Cardiac muscle cell (in vitro differentiated cells and primary cell): ENCODE measurements around the gene KASH5. TPM values are rescaled to one million over a fixed set of nuclear protein-coding genes. Genes with fewer than 3 reads are reported as not detected.
A peak's percentile ranks its signal among the peaks of the same experiment; 100 is the strongest.
"Not testable (repeated sequence)": the region's sequence is repeated elsewhere in the genome, so short reads cannot be mapped to it uniquely, and the experiment has no call there.

ENCODE experiments used
- DNase-seq, 2 donors: peaks; one replicate each; pipeline versions ENCODE4 v3.0.0 to v3.0.0-alpha.2; 2010 to 2017; ENCODE audit warnings: low read depth in 1 of 2, low spot score in 1 of 2
- H3K27ac ChIP-seq: fragments of 200-600 bp; sonication (generic); 2 replicates; pipeline ENCODE4 v1.5.1; 2016
- H3K27me3 ChIP-seq: fragments of 200-600 bp; sonication (generic); 2 replicates; pipeline ENCODE4 v1.6.0; 2016; ENCODE audit warnings: control low read depth
- H3K36me3 ChIP-seq: fragments of 200-600 bp; sonication (generic); 2 replicates; pipeline ENCODE4 v1.5.1; 2016; ENCODE audit warnings: control low read depth
- H3K4me1 ChIP-seq: fragments of 200-600 bp; sonication (generic); 2 replicates; pipeline ENCODE4 v1.8.1; 2017; ENCODE audit warnings: low read depth, mild to moderate bottlenecking, mixed run types
- H3K4me3 ChIP-seq: fragments of 200-600 bp; sonication (generic); 2 replicates; pipeline ENCODE4 v1.5.1; 2016; ENCODE audit warnings: mild to moderate bottlenecking
- H3K9me3 ChIP-seq: fragments of 200-600 bp; sonication (generic); 2 replicates; pipeline ENCODE4 v1.5.1; 2017; ENCODE audit warnings: low read depth, mild to moderate bottlenecking, control low read depth
- CTCF ChIP-seq: IDR thresholded peaks from 2 replicates; pipeline ENCODE4 v1.5.1; 2012; ENCODE audit warnings: low read depth, mild to moderate bottlenecking, low read length
- polyA plus RNA-seq: library from polyadenylated mRNA; unstranded; fragments of >200 nt; fragmentation: Nextera tagmentation; extraction: Ambion mirVana; gene quantifications from 2 replicates; pipeline ENCODE4 v1.2.1, GENCODE V29; 2016
- total RNA-seq: library from RNA; depleted of rRNA; stranded (reverse); fragments of >200 nt; gene quantifications from 2 replicates; pipeline ENCODE4 v1.2.3, GENCODE V29; 2016

The KASH5 gene
- total and polyA plus RNA-seq, 2 experiments from 2014 or later = 0.27 TPM; not detected in 1

DNA sequence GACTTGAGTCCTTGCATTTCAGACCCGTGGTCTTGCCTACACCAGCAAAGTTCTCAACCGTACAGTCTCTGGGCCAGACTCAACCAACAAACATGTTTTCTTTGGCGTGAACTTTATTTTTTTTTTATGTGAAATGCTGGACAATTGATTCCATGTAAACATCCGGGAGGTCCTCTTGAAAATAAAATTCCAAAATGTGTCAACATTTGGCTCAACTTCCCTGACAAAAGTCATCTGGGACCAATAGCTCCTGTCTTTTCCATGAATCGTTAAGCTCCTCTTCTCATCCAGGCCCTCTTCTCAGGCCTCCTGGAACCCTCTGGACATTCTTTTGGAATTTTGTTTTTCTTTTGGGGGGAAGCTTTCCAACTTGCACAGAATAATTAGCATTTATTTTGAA, 67.7 kb downstream of the KASH5 start:
- Histone ChIP-seq H3K4me1 (peaks cover 2% of the 10 kb centered on the region), H3K27ac (no peak overlapping the region), H3K36me3 (peaks cover 3% of the 10 kb centered on the region), H3K9me3 (no peaks in the 10 kb centered on the region), H3K4me3 (no peak overlapping the region), H3K27me3 (no peaks in the 10 kb centered on the region)
- TF ChIP-seq CTCF = no peak
- no peak for DNase-seq

DNA sequence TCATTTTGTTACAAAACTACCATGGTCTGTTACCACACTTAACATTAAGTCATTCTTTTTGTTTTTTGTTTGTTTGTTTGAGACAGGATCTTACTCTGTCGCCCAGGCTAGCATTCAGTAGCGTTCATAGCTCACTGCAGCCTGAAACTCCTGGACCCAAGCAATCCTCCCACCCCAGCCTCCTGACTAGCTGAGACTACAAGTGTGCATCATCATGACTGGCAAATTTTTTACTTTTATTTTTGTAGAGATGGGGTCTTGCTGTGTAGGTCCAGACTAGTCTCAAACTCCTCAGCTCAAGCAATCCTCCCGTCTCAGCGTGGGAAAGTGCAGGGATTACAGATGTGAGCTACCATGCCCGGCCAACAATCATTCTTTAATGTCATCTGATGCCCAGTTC, 68.3 kb downstream of the KASH5 start:
- Histone ChIP-seq H3K27ac (no peak overlapping the region), H3K4me1 (peaks cover 2% of the 10 kb centered on the region), H3K4me3 (no peak overlapping the region), H3K27me3 (no peaks in the 10 kb centered on the region), H3K36me3 (peaks cover 3% of the 10 kb centered on the region), H3K9me3 (no peaks in the 10 kb centered on the region)
- peak in 1 of 2 donors; percentile 13 for DNase-seq
- TF ChIP-seq CTCF = no peak

DNA sequence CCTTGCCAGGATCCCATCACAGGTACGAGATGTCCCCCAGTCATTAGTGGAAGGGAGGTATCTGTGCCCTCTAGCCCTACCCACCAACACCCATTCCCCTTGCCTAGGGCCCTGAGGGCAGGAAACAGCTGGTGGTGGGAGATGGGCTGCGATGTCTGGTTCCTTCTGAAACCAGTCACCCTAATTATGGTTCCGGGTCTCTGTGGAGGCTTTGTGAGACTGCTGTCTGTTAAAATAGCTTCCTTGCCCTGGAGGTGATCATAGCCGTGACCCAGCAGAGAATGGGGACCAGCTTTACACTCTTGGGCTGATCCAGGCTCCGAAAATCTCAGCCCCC, 70.5 kb downstream of the KASH5 start:
- no peak for DNase-seq
- Histone ChIP-seq H3K9me3 (no peaks in the 10 kb centered on the region), H3K36me3 (peaks cover 3% of the 10 kb centered on the region), H3K27me3 (no peaks in the 10 kb centered on the region), H3K4me1 (peaks cover 2% of the 10 kb centered on the region), H3K4me3 (no peak overlapping the region), H3K27ac (no peak overlapping the region)
- no peak for TF ChIP-seq CTCF

DNA sequence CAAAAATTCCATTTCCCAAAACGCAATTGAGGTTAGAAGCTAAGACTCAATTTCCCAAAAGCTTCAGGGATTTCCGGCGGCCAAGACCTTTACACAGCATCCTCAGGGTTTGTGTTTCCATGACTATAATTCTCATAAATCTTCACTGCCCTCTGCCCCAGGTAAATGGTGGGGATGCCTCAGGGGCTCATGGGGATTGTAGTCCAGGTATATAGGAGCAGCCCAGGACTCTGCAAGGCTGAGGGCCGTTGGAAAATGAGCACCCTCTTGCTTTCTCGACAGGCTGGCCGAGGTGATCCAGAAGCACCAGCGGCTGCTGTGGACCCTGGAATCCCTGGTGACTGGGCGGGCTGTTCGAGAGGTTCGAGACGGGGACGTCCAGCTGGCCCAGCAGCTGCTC, 71.3 kb downstream of the KASH5 start:
- Histone ChIP-seq H3K27me3 (no peaks in the 10 kb centered on the region), H3K36me3 (peaks cover 3% of the 10 kb centered on the region), H3K4me3 (no peak overlapping the region), H3K27ac (no peak overlapping the region), H3K9me3 (no peaks in the 10 kb centered on the region), H3K4me1 (no peaks in the 10 kb centered on the region)
- no peak for TF ChIP-seq CTCF
- DNase-seq = no peak

DNA sequence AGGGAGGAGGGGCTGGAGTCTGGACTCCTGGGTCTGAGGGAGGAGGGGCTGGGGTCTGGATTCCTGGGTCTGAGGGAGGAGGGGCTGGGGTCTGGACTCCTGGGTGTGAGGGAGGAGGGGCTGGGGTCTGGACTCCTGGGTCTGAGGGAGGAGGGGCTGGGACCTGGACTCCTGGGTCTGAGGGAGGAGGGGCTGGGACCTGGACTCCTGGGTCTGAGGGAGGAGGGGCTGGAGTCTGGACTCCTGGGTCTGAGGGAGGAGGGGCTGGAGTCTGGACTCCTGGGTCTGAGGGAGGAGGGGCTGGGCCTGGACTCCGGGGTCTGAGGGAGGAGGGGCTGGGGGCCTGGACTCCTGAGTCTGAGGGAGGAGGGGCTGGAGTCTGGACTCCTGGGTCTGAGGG, 73.1 kb downstream of the KASH5 start:
- H3K27me3 ChIP-seq, H3K4me3 ChIP-seq, H3K4me1 ChIP-seq, H3K36me3 ChIP-seq, H3K27ac ChIP-seq, DNase-seq, H3K9me3 ChIP-seq: not testable (repeated sequence)

DNA sequence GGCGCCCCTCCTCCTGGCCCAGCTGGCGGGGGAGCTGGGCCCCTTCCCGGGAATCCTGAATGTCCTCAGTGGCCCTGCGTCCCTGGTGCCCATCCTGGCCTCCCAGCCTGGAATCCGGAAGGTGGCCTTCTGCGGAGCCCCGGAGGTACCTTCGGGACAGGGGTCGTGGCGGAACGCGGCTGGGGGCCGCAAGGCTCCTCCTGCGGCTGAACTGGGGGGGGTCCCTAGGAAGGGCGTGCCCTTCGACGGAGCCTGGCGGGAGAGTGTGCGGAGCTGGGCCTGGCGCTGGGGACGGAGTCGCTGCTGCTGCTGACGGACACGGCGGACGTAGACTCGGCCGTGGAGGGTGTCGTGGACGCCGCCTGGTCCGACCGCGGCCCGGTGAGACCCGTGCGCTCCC, 73.6 kb downstream of the KASH5 start:
- peaks cover 3% of the 10 kb centered on the region for H3K36me3 ChIP-seq
- TF ChIP-seq CTCF = no peak
- H3K9me3 ChIP-seq = no peaks in the 10 kb centered on the region
- no peaks in the 10 kb centered on the region for H3K4me1 ChIP-seq
- DNase-seq = no peak
- H3K27ac ChIP-seq = no peak overlapping the region
- no peak overlapping the region for H3K4me3 ChIP-seq
- no peaks in the 10 kb centered on the region for H3K27me3 ChIP-seq
